Measurements from ENCODE around the gene NCBP3. TPM values are rescaled to one million over a fixed set of nuclear protein-coding genes. Genes with fewer than 3 reads are reported as not detected.

The NCBP3 gene
- total and polyA plus RNA-seq, 4 donors, result 4.6 to 17.1 (median 8.3) TPM

- DNase-seq (ENCODE audit: low spot score), result no peak
- Histone ChIP-seq H3K9me3 (ENCODE audit: control insufficient read depth in 4 of 4, low read length in 3 of 4) (no peaks in the 10 kb centered on the region), H3K27ac (ENCODE audit: low read depth in 1 of 2, low read length in 2 of 2) (no peak overlapping the region), H3K27me3 (ENCODE audit: control insufficient read depth in 4 of 4, insufficient read depth in 4 of 4, low read length in 3 of 4) (no peaks in the 10 kb centered on the region), H3K4me3 (ENCODE audit: low read depth in 1 of 3, low read length in 3 of 3) (no peak overlapping the region), H3K9ac (ENCODE audit: low read depth in 1 of 2, low read length in 2 of 2) (no peak overlapping the region), H3K36me3 (ENCODE audit: control insufficient read depth in 4 of 4, insufficient read depth in 3 of 4, low read depth in 1 of 4, low read length in 3 of 4) (no peaks in the 10 kb centered on the region), H3K4me1 (ENCODE audit: control insufficient read depth in 4 of 4, insufficient read depth in 4 of 4, low read length in 3 of 4) (no peaks in the 10 kb centered on the region)
- TF ChIP-seq NR2F2 (IDR thresholded peaks at IDR 0.05), result no peak
- no peak for TF ChIP-seq MAX (IDR thresholded peaks at IDR 0.05)
- no peak for TF ChIP-seq JUND (IDR thresholded peaks at IDR 0.05)
- no peak for TF ChIP-seq REST (IDR thresholded peaks at IDR 0.05)
- TF ChIP-seq SP1 (IDR thresholded peaks at IDR 0.05), result no peak
- 88% methylated on average over 17 of the region's 17 CpGs for WGBS
These were observed 21.1 kb upstream of the NCBP3 start for GRCh38 chr17:3867106-3867505.

GRCh38 chr17:3866276-3866675 lies 20.2 kb upstream of the NCBP3 start:
- H3K4me3 ChIP-seq (ENCODE audit: low read depth in 1 of 3, low read length in 3 of 3), result no peak overlapping the region

More at GRCh38 chr17:3866276-3866675, 20.2 kb upstream of the NCBP3 start:
- TF ChIP-seq HNF4A (conservative IDR thresholded peaks at IDR 0.05) (no peak), SP1 (IDR thresholded peaks at IDR 0.05) (no peak), RAD21 (IDR thresholded peaks at IDR 0.05) (no peak), REST (IDR thresholded peaks at IDR 0.05) (no peak), RXRA (IDR thresholded peaks at IDR 0.05) (no peak), MAX (IDR thresholded peaks at IDR 0.05) (no peak), NR2F2 (IDR thresholded peaks at IDR 0.05) (no peak), HNF4G (IDR thresholded peaks at IDR 0.05) (no peak), EGR1 (IDR thresholded peaks at IDR 0.05; ENCODE audit: low read depth in 2 of 2) (no peak)
- no peak for DNase-seq (ENCODE audit: low spot score)
- Histone ChIP-seq H3K27me3 (ENCODE audit: control insufficient read depth in 4 of 4, insufficient read depth in 4 of 4, low read length in 3 of 4) (no peaks in the 10 kb centered on the region), H3K27ac (ENCODE audit: low read depth in 1 of 2, low read length in 2 of 2) (no peak overlapping the region), H3K36me3 (ENCODE audit: control insufficient read depth in 4 of 4, insufficient read depth in 3 of 4, low read depth in 1 of 4, low read length in 3 of 4) (no peaks in the 10 kb centered on the region), H3K9me3 (ENCODE audit: control insufficient read depth in 4 of 4, low read length in 3 of 4) (no peaks in the 10 kb centered on the region), H3K4me1 (ENCODE audit: control insufficient read depth in 4 of 4, insufficient read depth in 4 of 4, low read length in 3 of 4) (no peaks in the 10 kb centered on the region), H3K9ac (ENCODE audit: low read depth in 1 of 2, low read length in 2 of 2) (no peak overlapping the region)
- WGBS, result 94% methylated on average over 21 of the region's 21 CpGs
